ENCODE results near the gene ADAMTS17. TPM values are rescaled to one million over a fixed set of nuclear protein-coding genes. Genes with fewer than 3 reads are reported as not detected.

ADAMTS17 gene
- total RNA-seq, 8 experiments from 2014 or later: 0.33 to 2.1 (median 1.1) TPM

DNA sequence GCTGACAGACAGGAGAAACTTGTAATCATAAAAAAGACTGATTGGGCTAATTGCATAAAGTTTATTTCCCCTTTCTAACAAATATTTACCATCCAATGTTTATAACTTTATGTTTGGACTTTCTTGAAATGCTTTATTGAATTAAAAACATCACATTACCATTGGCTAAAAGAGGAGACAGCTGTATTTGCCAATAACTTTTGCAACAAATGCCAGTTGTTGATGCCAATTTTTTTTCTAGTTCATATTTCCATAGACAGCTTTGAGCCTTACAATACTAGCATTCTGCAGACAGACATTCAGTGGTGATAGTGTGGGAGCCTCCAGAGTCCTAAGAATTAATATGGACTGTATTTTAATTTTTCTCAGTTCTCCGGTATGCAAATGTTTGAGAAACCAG is 198.4 kb downstream of the ADAMTS17 start:
- in situ Hi-C loops (cut with MboI; ENCODE audit: low pct_unique_long_range_greater_than_20kb in 2 of 9, low sequenced_read_pairs in 9 of 9, unreplicated experiment in 9 of 9): no loop called here

GRCh38 chr15:100141311-100142001 is 200.3 kb downstream of the ADAMTS17 start:
- no peaks in the 10 kb centered on the region for H3K4me1 ChIP-seq (replicated peaks in 1 of 2)
- no peak for ATAC-seq (replicated peaks in 6 of 8)
- H3K4me3 ChIP-seq: no peak overlapping the region
- in situ Hi-C loops (cut with MboI; ENCODE audit: low pct_unique_long_range_greater_than_20kb in 2 of 9, low sequenced_read_pairs in 9 of 9, unreplicated experiment in 9 of 9): no loop called here
- WGBS, 10 experiments: 0 to 92% (median 40%) methylated on average over 1 to 6 of the region's 11 CpGs; no CpG with 5 or more reads in 5 of the 10 experiments
- no peak overlapping the region for H3K27ac ChIP-seq

More for the DNA sequence above, 198.4 kb downstream of the ADAMTS17 start:
- WGBS, 10 experiments: 0 to 100% (median 85%) methylated on average over 1 of the region's 1 CpG; no CpG with 5 or more reads in 4 of the 10 experiments
- no peak for ATAC-seq (replicated peaks in 6 of 8)
- Histone ChIP-seq H3K4me3 (no peak overlapping the region), H3K4me1 (replicated peaks in 1 of 2) (no peaks in the 10 kb centered on the region), H3K27ac (no peak overlapping the region)

GRCh38 chr15:100140527-100141308 is 201.1 kb downstream of the ADAMTS17 start:
- no peak for ATAC-seq (replicated peaks in 6 of 8)
- H3K4me3 ChIP-seq: no peak overlapping the region
- in situ Hi-C loops (cut with MboI; ENCODE audit: low pct_unique_long_range_greater_than_20kb in 2 of 9, low sequenced_read_pairs in 9 of 9, unreplicated experiment in 9 of 9): no loop called here

GRCh38 chr15:100134586-100134985 is 207.2 kb downstream of the ADAMTS17 start:
- Histone ChIP-seq H3K4me1 (replicated peaks in 1 of 2) (no peaks in the 10 kb centered on the region), H3K27ac (no peak overlapping the region), H3K4me3 (no peak overlapping the region)
- WGBS, 10 experiments: 8 to 100% (median 87%) methylated on average over 1 to 5 of the region's 5 CpGs; no CpG with 5 or more reads in 1 of the 10 experiments
- in situ Hi-C loops (cut with MboI; ENCODE audit: low pct_unique_long_range_greater_than_20kb in 2 of 9, low sequenced_read_pairs in 9 of 9, unreplicated experiment in 9 of 9): no loop called here
- ATAC-seq (replicated peaks in 6 of 8): no peak

More at GRCh38 chr15:100140527-100141308, 201.1 kb downstream of the ADAMTS17 start:
- H3K27ac ChIP-seq: no peak overlapping the region
- no peaks in the 10 kb centered on the region for H3K4me1 ChIP-seq (replicated peaks in 1 of 2)
- 0 to 91% (median 59%) methylated on average over 3 to 9 of the region's 25 CpGs; no CpG with 5 or more reads in 3 of the 10 experiments for WGBS, 10 experiments

DNA sequence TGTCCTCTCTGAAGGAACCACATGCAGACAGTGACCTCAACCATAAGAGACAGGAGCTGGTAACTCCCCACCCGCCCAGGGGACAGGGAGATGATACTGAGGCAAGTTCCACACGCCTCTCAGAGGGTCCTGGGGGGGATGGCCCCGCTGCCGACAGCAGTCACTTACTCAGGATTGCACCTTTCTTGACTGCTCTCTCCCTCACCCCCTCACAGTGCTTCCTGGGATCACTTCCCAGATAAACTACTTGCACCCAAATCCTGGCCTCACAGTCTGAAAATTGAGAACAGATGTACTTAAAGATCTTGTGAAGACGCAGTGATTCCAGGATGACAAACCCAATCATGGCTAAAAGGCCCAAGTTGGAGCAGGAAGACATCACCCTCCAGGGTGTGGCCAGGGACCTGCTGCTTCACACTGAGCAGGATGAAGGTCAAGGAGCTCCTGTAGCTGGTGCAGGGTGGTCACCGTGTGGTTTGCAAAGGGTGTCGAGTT is 207.6 kb downstream of the ADAMTS17 start:
- in situ Hi-C loops (cut with MboI; ENCODE audit: low pct_unique_long_range_greater_than_20kb in 2 of 9, low sequenced_read_pairs in 9 of 9, unreplicated experiment in 9 of 9): no loop called here
- 0 to 89% (median 36%) methylated on average over 1 to 5 of the region's 7 CpGs; no CpG with 5 or more reads in 4 of the 10 experiments for WGBS, 10 experiments
- Histone ChIP-seq H3K4me1 (replicated peaks in 1 of 2) (no peaks in the 10 kb centered on the region), H3K27ac (no peak overlapping the region), H3K4me3 (no peak overlapping the region)
- no peak for ATAC-seq (replicated peaks in 6 of 8)

DNA sequence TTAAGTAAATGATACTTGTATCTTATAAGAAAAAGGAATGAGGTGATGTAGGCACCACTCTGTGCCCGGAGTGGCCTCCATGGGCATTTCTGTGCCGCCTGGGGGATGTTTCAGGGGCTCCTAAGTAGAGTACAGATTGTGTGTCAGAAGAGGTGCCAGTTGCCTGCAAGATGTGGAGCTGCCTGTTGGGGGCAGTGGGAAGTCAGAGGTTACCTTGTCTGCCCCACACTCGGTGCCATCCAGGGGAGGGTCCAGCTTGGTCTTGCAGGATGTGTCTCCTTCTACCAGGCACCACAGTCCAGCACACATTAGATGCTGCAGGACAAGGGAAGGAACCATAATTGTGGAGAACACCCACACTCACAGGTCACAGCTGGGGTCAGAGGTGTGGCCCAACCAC is 208.8 kb downstream of the ADAMTS17 start:
- no peak overlapping the region for H3K4me3 ChIP-seq
- no peaks in the 10 kb centered on the region for H3K4me1 ChIP-seq (replicated peaks in 1 of 2)
- no peak for ATAC-seq (replicated peaks in 6 of 8)
- in situ Hi-C loops (cut with MboI; ENCODE audit: low pct_unique_long_range_greater_than_20kb in 2 of 9, low sequenced_read_pairs in 9 of 9, unreplicated experiment in 9 of 9): no loop called here
- 17 to 75% (median 67%) methylated on average over 2 to 3 of the region's 3 CpGs; no CpG with 5 or more reads in 5 of the 10 experiments for WGBS, 10 experiments
- no peak overlapping the region for H3K27ac ChIP-seq

DNA sequence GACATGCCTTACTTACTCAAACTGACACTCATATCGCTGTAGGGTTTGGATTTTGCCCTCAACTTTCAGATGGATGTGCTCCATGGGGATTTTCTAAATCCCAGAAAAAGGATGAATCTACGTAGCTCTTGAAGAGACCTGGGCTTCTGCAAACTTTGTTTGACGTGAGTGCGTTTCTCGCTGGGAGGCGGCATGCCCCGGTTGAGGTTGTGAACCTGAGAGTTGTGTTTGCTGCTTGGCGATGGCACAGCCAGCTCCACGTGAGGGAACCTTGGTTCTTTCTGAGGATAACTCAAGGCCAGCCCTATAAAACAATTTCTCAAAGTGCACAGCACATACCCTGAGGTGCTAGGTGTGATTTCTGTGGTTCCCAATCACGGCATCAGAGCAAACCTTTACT is 209.5 kb downstream of the ADAMTS17 start:
- WGBS, 10 experiments: 20 to 100% (median 70%) methylated on average over 1 to 10 of the region's 10 CpGs
- Histone ChIP-seq H3K27ac (no peak overlapping the region), H3K4me3 (no peak overlapping the region), H3K4me1 (replicated peaks in 1 of 2) (no peaks in the 10 kb centered on the region)
- in situ Hi-C loops (cut with MboI; ENCODE audit: low pct_unique_long_range_greater_than_20kb in 2 of 9, low sequenced_read_pairs in 9 of 9, unreplicated experiment in 9 of 9): no loop called here
- ATAC-seq (replicated peaks in 6 of 8): no peak

- 24 to 94% (median 61%) methylated on average over 1 to 7 of the region's 25 CpGs; no CpG with 5 or more reads in 1 of the 10 experiments for WGBS, 10 experiments
- H3K27ac ChIP-seq: no peak overlapping the region
- no peaks in the 10 kb centered on the region for H3K4me1 ChIP-seq (replicated peaks in 1 of 2)
- in situ Hi-C loops (cut with MboI; ENCODE audit: low pct_unique_long_range_greater_than_20kb in 2 of 9, low sequenced_read_pairs in 9 of 9, unreplicated experiment in 9 of 9): no loop called here
- ATAC-seq (replicated peaks in 6 of 8): no peak
- H3K4me3 ChIP-seq: no peak overlapping the region
Measured at GRCh38 chr15:100131321-100132224, 210.2 kb downstream of the ADAMTS17 start.

- ATAC-seq (replicated peaks in 6 of 8): no peak
- WGBS, 10 experiments: 52 to 100% (median 75%) methylated on average over 1 to 8 of the region's 9 CpGs; no CpG with 5 or more reads in 2 of the 10 experiments
- no peak overlapping the region for H3K27ac ChIP-seq
- in situ Hi-C loops (cut with MboI; ENCODE audit: low pct_unique_long_range_greater_than_20kb in 2 of 9, low sequenced_read_pairs in 9 of 9, unreplicated experiment in 9 of 9): no loop called here
- peaks cover 5 to 9% of the 10 kb centered on the region in 2 donors for H3K4me1 ChIP-seq (replicated peaks in 1 of 2)
- H3K4me3 ChIP-seq: no peak overlapping the region
Measured at GRCh38 chr15:100129677-100130076, 212.1 kb downstream of the ADAMTS17 start.

GRCh38 chr15:100125401-100126191 is 216.2 kb downstream of the ADAMTS17 start:
- whole genome bisulfite sequencing, 10 experiments: 0 to 100% (median 60%) methylated on average over 1 to 8 of the region's 19 CpGs; no CpG with 5 or more reads in 3 of the 10 experiments
- no peak overlapping the region for H3K4me3 ChIP-seq
- in situ Hi-C loops (cut with MboI; ENCODE audit: low pct_unique_long_range_greater_than_20kb in 2 of 9, low sequenced_read_pairs in 9 of 9, unreplicated experiment in 9 of 9): no loop called here
- peaks cover 5 to 9% of the 10 kb centered on the region in 2 donors for H3K4me1 ChIP-seq (replicated peaks in 1 of 2)
- peak in 5 of 8 experiments; percentile 62 to 95 (median 92) for ATAC-seq (replicated peaks in 6 of 8)
- H3K27ac ChIP-seq: peak overlapping the region; percentile 45 to 72

- peak in 4 of 8 experiments; percentile 18 to 40 (median 31) for ATAC-seq (replicated peaks in 6 of 8)
- H3K4me3 ChIP-seq: no peak overlapping the region
- in situ Hi-C loops (cut with MboI; ENCODE audit: low pct_unique_long_range_greater_than_20kb in 2 of 9, low sequenced_read_pairs in 9 of 9, unreplicated experiment in 9 of 9): no loop called here
- H3K4me1 ChIP-seq (replicated peaks in 1 of 2): peaks cover 5 to 9% of the 10 kb centered on the region in 2 donors
- H3K27ac ChIP-seq: peak overlapping the region in 1 of 2 donors; percentile 9
- 64 to 100% (median 73%) methylated on average over 1 to 4 of the region's 5 CpGs; no CpG with 5 or more reads in 3 of the 10 experiments for WGBS, 10 experiments
Measured at GRCh38 chr15:100124936-100125335, 216.8 kb downstream of the ADAMTS17 start.

- no peak overlapping the region for H3K27ac ChIP-seq
- no peak for ATAC-seq (replicated peaks in 6 of 8)
- WGBS, 10 experiments: 39 to 100% (median 79%) methylated on average over 1 to 14 of the region's 14 CpGs; no CpG with 5 or more reads in 2 of the 10 experiments
- H3K4me3 ChIP-seq: no peak overlapping the region
- peaks cover 5 to 9% of the 10 kb centered on the region in 2 donors for H3K4me1 ChIP-seq (replicated peaks in 1 of 2)
- in situ Hi-C loops (cut with MboI; ENCODE audit: low pct_unique_long_range_greater_than_20kb in 2 of 9, low sequenced_read_pairs in 9 of 9, unreplicated experiment in 9 of 9): no loop called here
Measured at GRCh38 chr15:100124361-100124760, 217.4 kb downstream of the ADAMTS17 start.
